DMS153 treated with DMSO at 0.1 percent for 48 hours (cell line): ENCODE results near the gene TMEM145.
A peak's percentile ranks its signal among the peaks of the same experiment; 100 is the strongest.

Experiments
- DNase-seq: peaks from one replicate; lab custom pipeline; 2025; ENCODE audit not compliant: unreplicated experiment; lab: John Stamatoyannopoulos, UW

Gene TMEM145

DNA sequence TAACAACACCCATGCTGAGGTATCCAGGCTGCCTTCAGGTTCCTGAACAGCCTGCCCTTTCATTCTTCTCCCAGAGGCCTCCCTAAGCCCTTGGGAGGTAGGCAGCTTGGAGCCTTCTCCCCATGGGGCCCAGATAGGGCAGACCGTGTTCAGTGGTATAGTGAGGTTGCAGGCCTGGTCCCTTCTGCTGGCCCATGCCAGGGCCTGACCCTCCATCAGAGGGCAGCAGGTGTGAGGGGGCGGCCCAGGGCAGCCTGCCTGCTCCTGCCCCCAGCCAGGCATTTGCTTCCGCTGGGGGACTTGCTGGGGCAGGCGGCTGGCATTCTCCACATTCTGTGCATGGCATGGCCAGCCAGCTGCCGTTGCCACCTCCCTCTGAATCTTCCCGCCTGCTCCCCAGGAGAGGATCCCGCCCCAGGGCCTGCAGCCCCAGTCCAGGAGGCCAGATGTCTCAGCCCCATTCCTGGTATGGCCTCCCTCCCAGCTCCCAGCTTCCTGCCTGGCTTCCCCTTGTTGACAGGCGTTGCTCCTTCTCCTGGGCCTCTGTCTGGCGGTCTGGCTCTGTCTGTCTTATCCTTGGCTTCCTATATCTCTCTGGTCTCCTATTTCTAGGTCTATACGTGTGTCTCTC is 35.2 kb upstream of the TMEM145 start:
- no peak for DNase-seq

DNA sequence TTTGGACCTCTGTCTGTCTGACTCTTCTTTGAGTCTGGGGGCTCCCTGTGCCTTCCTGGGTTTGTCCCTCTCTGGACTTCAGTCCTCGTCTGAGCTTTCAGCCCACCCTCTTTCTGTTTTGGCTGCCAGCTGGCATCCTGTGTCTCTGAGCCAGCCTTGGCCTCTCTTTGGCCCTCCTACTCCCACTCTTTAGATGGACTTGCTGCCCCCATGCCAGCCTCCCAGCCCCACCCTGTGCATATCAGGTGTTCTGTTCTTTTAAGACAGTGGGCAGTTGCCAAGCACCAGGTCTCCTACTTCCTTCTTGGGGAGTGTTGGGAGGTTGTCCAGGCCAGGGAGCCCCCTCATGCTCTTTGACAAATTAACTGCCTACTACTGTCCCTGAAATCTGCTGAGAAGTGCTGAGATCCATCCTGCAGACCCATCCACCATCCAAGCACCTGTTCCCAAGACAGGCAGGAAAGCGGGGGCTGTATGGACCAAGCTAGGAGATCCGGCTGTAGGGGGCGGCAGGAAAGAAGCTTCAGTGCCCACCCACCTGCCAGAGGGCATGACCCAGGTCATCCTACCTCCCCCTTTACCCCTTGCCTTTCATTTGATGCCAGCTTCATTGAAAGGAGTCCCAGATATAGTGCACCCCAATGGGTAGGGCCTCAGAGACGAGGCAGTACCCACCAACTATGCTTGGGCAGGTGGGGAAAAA is 34.5 kb upstream of the TMEM145 start:
- no peak for DNase-seq

DNA sequence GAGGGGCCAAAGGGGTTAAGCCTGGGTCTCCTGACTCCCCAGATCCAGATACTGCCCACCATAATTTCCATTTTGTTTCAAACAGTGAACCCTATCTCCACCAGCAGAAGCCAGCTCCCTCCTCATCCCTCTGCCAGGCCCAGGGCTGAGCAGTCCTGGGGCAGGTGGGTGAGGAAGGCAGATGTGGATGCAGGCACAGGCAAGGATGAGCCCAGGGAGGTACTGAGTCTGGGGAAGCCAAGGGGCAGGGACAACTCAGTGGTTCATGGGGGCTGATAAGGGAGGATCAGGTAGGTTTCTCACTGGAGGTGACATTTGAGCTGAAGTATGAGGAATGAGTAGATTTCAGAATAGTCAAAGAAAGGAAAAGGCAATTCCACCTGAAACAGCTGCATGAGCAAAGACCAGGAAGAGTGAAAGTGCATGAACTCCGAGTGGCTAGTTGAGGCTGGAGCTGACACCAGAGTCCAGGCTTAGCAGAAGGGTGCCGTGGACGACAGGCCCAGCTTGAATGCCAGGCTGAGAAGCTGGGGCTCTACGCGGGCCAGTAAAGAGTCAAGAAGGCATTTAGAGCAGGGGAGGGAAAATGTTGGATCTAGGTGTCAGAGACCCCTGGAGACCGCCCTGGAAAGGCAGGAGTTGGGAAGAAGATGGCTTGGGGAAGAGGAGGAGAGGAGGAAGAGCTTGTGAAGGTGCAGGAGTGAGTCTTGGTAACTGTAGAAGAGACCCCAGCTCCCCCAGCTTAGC is 33.8 kb upstream of the TMEM145 start:
- no peak for DNase-seq

DNA sequence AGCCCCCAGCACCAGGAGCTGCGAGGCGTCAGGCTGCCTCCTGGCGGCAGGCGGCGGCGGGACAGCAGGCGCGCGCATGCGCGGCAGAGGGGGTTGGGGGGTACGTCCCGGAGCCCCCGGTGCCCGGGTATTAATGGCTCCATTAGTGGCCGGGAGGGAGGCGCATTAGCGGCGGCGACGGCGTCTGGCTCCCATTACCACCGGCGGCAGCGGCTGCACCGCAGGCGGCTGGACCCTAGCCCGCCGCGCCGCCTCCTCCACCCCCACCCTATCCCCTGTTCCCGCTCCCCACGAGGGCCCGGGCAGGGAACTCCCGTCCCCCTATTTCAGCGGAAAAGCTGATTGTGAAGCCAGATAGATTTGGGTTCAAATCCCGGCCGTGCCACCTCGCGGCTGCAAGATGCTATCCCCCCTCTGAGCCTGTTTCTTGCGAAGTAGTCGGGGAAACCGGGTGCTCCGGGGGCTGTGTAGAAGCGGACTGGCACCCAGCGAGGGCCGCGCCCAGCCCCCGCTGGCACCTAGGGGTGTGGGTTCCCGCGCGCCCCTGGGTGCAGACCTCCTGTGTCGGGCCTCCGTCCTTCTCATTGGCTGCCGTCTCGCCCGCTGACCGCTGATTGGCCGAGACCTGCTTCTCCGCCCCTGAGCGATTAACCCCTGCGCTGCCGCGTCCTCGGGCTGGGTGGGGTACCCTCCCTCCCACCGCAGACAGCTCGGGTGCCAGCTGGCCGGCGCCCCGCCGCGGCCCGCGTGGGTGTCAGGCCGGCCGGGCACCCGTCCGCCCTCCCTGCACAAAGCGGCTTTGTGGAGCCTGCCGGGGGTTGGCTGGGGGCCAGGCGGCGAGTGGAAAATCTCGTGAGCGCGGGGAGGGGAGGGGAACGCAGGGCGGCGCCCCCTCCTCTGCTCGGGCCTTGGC is 33.0 kb upstream of the TMEM145 start:
- DNase-seq = peak; percentile 89

DNA sequence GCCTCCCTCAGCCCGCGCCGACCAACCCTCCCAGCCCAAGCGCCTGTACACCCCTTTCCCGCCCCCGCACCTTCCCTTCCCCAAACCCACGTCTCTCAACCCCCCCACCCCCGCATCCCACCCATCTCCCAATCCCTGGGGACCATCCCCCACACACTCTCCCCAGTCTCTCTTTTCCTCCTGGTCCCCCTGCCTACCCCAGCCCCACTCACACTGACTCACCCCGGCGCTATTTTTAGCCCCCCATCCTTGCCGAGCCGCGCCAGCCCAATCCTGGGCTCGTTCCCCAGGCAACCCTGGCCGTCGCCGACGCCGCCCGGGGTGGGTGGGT is 32.3 kb upstream of the TMEM145 start:
- DNase-seq = no peak

DNA sequence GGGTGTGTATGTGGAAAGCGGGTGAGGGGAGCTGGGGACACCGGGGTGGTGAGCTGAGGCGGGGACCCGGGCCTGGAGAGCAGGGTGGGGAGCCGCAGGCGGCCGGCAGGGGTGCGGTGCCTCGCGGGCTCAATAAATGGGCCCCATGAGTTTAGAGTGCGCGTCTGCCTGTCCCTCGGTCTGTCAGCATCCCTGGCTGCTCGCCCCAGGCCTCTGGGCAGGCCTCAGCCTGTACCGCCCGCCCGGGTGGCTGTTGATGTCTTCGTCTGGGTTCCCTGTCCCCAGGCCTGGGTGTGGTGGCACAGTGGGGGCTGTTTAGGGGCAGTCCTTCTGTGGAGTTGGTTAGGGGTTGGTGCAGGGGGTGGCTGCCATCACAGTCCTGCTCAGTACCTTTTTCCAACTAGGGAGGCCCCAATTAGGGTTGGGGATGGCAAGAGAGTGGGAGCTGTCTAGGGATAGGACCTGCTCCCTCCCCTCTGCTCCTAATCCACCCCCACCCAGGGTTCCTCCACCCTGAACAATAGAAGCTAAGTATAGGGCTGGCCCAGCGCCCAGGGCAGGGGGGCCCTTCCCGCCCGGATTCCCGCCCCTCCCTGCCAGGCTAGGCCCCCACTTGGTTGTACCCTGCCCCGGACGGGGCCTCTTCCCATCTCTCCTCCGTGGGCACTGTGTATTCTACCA is 31.8 kb upstream of the TMEM145 start:
- DNase-seq = no peak

DNA sequence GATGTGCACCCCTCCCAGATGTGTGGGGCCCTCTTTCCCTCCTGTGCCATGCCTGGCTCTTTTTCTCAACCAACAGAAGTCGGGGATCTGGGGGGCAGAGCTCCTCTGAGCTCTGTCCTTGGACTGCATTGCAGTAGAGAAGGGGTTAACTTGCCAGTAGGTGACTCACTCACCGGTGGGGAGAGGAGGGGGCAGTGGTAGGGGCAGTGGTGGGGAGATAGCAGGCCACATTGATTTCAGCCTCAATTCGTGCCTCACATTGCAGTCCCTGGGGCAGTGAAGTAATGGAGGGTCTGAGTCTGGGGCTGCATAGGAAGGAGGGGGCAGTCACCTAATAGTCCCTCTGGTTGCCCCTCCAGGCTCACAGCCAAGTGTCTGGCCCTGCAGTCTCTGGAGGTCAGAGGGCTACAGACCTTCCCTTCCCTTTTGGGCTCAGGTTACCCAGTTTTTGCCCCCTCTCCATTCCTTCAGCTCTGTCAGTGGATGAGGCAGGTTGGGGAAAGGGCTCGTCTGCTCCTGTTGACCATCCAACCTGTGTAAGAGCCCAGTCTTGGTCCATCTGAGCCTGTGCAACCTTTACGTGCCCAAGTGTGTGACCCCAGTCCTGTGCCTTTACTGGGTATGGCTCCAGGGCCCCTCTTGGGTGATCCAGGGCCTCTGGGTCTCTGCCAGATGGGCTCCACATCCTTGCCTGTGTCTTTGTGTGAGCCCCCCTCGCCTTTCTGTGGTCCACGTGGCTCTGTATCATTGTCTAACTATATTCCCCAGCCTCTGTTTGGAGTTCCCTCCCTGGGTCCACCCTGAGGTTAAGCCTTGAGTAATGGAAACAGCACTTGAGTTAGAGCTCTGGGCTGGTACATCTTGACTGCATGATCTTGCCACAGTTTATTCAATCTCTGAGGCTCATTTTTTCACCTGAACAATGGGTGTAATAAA is 31.0 kb upstream of the TMEM145 start:
- DNase-seq = no peak

DNA sequence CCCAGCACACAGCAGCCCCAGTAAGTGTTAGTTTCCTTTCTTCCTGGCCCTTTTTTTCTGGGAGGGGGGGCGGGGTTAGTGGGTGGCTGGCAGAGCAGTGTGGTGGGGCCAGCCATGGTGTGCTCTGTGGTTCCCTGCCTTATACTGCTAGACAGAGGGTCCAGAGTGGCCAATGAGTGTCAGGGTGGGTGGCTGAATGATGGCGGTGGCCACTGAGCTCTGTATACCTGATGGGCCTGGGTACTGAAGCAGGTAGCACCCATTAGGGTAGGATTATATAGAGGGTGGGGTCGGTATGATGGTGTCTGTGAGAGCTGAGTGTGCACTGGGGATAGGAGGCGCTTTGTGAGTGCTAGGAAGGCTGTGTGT is 30.3 kb upstream of the TMEM145 start:
- DNase-seq = no peak

DNA sequence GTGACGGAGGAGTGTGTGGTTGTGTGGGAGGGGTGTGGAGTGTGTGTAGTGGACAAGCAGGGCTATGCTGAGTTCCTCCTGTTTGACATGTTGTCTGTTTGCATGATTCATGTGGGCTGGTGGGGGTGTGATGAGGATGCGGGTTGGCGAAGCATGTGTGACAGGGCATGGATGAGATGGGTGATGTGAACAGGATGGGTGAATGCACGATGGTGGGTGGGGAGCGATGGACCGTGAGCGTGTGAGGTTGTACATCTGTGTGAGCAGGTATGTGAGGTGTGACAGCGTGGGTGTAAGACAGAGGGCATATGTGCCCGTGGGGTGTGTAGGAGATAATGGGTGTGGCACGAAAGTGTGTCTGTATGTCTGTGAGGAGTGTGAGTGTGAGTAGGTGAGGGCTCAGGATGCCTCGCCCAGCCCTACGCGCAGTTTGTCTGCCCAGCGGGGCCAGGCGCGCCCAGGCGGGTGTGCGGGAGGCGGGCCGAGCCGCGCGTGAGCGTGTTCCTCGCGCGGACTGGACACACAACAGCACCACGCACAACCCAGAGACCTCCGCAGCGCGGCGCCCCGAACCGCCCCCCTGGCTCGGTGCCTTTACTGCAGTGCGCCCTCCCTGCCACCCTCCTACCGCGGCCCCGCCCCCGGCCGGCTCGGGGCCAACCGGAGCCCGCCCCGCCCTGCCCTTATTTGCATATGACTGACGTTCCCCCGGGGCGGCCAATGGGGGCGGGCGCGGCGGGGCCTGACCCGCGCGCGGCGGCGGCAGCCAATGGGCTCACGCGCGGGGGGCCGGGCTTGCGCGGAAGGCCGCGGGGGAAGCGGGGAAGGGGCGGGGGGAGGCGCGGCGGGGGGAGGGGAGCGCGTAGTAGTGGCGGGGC is 29.7 kb upstream of the TMEM145 start:
- peak; percentile 76 for DNase-seq

DNA sequence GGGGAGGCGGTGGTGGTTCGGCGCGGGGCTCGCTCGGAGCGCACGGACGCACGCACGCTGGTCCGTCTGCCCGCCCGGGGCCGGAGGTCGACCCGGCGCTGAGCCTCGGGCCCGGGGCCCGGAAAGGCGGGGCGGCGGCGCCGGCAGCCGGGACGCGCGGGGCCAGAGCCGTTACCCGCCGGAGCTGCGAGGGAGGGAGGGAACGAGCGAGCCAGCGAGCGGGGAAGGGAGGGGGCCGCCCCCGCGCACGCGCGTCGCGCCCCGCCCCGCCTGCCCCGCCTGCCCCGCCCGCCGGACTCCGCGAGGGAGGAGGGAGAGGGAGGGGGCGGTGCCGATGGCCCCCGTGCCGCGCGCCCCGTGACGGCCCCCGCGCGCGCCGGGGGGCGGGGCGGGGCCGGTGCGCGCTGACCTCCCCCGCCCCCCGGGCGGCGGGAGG is 29.0 kb upstream of the TMEM145 start:
- DNase-seq = peak; percentile 46

DNA sequence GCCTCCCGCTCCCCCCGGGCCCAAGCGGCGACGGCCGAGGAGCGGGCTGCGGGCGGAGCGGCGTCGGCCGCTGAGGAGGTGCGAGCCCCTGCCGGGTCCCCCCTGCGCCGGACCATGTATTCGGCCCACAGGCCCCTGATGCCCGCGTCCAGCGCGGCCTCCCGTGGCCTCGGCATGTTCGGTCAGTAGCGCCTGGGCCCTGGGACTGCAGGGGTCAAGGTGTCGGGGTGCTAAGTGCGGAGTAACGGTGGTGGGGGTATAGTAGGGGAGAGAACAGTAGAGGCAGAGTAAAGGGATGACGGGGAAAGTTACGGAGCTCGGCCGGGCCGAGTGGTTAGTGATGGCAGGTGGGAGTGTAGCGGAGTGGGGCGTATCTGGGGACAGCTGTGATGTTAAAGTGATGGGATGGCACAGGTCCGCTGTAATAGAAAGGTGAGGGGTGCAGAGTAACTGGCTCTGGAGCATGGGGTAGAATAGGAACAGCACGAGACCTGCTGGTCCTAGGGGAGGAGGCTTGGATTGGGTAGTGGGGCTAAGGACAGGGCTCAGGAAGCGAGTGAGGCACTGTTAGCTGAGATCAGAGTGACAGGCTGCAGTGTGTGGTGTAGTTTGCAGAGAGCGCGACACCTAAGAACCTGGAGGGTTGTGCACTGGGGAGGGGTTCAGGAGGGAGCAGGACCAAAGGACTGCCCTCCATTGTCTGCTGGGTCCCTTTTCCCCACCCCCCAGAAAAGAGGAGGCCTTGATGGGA is 28.3 kb upstream of the TMEM145 start:
- no peak for DNase-seq

DNA sequence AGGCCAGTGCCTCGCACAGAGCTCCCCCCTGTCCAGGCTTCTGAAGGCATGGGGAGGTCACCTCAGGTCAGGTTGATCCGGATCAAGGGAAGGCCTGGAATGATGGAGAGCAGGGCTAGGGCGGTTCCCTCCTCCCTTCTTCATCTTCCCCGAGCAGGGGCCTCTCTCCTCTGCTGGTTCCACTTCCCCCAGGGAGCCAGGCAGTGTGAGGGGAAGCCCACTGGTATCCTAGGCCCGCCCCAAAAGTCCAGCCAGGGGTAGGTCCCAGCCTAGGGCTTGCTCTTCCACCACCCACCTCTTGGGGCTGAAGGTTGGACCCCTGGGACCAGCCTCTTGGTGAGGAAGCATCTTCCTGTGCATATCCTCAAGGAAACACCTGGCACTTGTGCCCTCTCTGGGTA is 27.6 kb upstream of the TMEM145 start:
- DNase-seq = no peak

DNA sequence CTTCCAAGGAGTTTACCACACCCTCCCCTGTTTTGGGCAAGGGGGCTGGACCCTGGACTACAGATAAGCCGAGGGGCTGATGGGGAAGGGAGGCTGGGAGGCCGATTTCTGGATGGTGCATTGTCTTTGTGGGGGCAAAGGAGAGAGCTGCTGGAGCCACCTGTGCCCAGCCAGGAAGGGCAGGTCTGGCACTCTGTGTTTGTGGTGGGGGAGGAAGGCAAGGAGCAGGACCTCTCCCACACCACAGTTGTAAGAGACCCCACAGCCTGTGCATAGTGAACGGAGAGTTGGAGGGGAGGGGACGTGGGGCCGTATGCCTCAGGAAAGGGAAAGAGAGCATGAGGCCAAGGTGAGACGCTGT is 27.1 kb upstream of the TMEM145 start:
- no peak for DNase-seq

DNA sequence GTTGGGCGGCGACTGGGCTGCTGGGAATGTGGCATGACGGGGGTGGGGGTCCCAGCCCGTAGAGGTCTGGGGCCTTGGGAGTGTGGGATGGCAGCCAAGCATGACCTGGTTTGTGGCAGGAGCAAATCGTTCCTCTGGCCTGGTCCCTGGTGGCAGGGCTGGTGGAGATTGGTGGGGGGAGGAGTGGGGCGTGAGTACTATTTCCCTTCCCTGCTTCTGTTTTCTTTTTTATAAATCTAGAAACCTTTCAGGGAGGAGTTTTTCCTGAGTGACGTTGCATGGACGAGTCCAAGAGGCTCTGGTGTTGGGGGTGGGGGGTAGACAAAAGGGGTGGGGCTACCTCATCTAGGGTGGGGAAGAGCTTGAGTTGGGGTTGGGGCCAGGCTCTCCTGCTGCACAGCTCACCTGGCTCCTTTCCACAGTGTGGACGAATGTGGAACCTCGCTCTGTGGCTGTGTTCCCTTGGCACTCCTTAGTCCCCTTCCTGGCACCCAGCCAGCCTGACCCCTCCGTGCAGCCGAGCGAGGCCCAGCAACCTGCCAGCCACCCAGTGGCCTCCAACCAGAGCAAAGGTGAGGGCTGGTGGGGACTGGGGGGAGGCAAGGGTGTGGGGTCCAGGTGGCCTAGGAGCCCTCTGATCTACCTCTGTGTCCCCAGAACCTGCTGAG is 26.6 kb upstream of the TMEM145 start:
- DNase-seq = no peak

DNA sequence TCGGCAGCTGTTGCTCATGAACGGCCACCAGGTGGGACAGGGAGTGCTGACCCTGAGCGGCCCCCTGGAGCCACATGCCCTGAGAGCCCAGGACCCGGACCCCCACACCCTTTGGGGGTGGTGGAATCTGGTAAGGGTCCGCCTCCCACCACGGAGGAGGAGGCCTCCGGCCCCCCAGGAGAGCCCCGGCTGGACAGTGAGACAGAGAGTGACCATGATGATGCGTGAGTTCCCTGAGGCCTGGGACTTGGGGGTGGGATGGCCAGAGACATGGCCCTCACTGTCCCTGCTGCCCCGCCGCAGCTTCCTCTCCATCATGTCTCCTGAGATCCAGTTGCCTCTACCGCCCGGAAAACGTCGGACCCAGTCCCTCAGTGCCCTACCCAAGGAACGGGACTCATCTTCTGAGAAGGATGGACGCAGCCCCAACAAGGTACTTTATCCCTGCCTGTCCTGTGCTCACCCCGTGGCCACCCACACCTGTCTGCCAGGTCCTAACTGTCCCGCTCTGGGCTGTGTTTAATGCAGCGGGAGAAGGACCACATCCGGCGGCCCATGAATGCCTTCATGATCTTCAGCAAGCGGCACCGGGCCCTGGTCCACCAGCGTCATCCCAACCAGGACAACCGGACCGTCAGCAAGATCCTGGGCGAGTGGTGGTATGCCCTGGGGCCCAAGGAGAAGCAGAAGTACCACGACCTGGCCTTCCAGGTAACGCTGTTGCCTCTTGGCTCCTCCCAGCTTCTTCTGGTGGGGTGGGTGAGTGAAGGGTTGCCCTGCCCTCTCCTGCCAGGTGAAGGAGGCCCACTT is 25.9 kb upstream of the TMEM145 start:
- DNase-seq = no peak

DNA sequence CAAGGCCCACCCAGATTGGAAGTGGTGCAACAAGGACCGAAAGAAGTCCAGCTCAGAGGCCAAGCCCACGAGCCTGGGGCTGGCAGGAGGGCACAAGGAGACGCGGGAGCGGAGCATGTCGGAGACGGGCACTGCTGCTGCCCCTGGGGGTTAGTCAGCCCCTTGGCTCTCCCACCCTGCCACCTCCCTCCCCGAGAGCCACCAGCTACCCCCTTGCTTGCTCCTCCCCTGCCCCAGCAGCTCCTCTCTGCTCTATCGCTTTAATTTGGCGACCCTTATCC is 25.3 kb upstream of the TMEM145 start:
- DNase-seq = no peak

DNA sequence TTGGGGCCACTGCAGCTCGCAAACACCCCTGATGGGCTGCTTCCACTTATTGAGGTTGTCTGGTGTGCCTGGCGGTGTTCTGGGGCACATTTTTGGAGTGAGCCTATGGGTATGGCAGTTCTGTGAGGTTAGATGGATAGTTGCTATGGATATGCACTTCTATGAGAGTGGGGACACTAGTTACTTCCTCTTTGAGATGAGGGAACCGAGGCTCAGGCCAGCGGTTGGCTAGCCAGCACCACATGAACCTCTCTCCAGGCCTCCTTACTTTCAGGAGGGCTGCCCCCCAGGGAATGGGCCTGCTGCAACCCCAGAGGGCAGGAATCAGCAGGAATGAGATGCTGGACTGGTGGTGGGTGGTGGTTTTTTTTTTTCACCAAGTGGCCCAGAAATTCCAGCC is 24.7 kb upstream of the TMEM145 start:
- no peak for DNase-seq
